ENCODE measurements around the gene STK32B.

GRCh38 chr4:5100336-5100735 is 49.1 kb downstream of the STK32B start:
- TF ChIP-seq CTCF (tag by site-specific recombination; IDR thresholded peaks at IDR 0.05) (no peak), PRDM2 (tag by site-specific recombination; IDR thresholded peaks at IDR 0.05; ENCODE audit: borderline replicate concordance) (no peak), ZBTB49 (tag by site-specific recombination; IDR thresholded peaks at IDR 0.05; ENCODE audit: low read depth) (no peak), ZNF48 (tag by site-specific recombination; IDR thresholded peaks at IDR 0.05) (no peak), ZBTB20 (tag by site-specific recombination; IDR thresholded peaks at IDR 0.05) (no peak), YY2 (tag by site-specific recombination; IDR thresholded peaks at IDR 0.05) (no peak), ZBTB48 (tag by site-specific recombination; IDR thresholded peaks at IDR 0.05) (no peak), REST (tag by site-specific recombination; IDR thresholded peaks at IDR 0.05) (no peak), ZNF292 (tag by site-specific recombination; IDR thresholded peaks at IDR 0.05; ENCODE audit: borderline replicate concordance, low read depth) (no peak)

All from HEK293 (cell line).